Neural crest cell (in vitro differentiated cells): ENCODE data around the gene CDKN2A. TPM values are rescaled to one million over a fixed set of nuclear protein-coding genes. Genes with fewer than 3 reads are reported as not detected.

ENCODE experiments used
- DNase-seq: peaks from one replicate; pipeline ENCODE4 v3.0.0; 2021; ENCODE audit warnings: low read depth, mixed read lengths, low spot score
- H3K27ac Mint-ChIP-seq: one replicate; pipeline ENCODE4 v1.8.0; 2021; ENCODE audit warnings: mild to moderate bottlenecking, mixed read lengths; ENCODE audit not compliant: unreplicated experiment
- H3K27me3 Mint-ChIP-seq: 2 replicates; pipeline ENCODE4 v1.8.0; 2021; ENCODE audit warnings: low read depth, mild to moderate bottlenecking, mixed read lengths
- H3K36me3 Mint-ChIP-seq: 2 replicates; pipeline ENCODE4 v1.8.0; 2021; ENCODE audit warnings: low read depth, mild to moderate bottlenecking, mixed read lengths
- H3K4me1 Mint-ChIP-seq: 2 replicates; pipeline ENCODE4 v1.8.0; 2021; ENCODE audit warnings: mixed read lengths
- H3K4me3 Mint-ChIP-seq: one replicate; pipeline ENCODE4 v1.8.0; 2021; ENCODE audit warnings: mild to moderate bottlenecking, mixed read lengths
- H3K9me3 Mint-ChIP-seq: 2 replicates; pipeline ENCODE4 v1.8.0; 2021; ENCODE audit warnings: mixed read lengths
- total RNA-seq: library from RNA; stranded (reverse); gene quantifications from 2 replicates; pipeline ENCODE4 v1.2.1, GENCODE V29; 2021
- TF ChIP-seq, protein P1 (sequence below): fragments of 200-600 bp; sonication (generic); conservative IDR thresholded peaks from 2 replicates; pipeline ENCODE4 v1.5.0; 2021; ENCODE audit warnings: antibody characterized with exemption, mild to moderate bottlenecking

CDKN2A gene
- total RNA-seq, 1 donor from 2014 or later: 0.68 TPM

DNA sequence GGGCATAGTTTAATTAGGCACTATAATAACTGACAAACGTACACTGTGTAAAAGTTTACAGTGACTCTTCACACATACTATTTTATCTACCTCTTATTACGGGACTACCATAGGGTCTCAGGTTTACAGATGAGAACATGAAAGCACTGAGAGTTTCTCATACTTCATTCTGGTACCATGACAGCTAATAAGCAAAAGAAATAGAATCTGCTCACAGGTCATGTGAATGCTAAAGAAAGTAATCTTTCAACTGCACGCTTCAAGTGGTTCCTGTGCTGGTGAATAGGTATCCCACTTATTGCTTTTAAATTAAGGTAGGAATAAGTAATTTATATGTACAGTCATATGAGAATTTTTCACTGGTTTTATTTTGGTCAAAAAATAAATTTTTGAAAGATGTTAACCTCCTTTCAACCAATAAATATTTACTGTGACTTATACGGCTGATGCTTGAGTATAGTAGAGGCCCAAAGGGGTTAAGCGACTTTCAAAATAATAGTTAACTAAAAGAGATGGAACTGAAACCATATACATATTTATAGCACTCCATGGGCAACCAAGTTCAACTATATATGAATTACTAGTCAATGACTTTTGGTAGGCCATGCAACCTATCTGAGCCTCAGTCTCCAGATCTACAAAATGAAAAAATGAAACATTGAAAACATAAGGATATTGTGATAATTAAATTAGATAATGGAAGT is 8.1 kb downstream of the CDKN2A start:
- Mint-ChIP-seq H3K36me3 (peaks cover 3% of the 10 kb centered on the region), H3K27ac (no peak overlapping the region), H3K4me1 (peaks cover 4% of the 10 kb centered on the region), H3K9me3 (no peaks in the 10 kb centered on the region), H3K4me3 (no peak overlapping the region), H3K27me3 (peaks cover 99% of the 10 kb centered on the region)
- no peak for DNase-seq
- TF ChIP-seq, protein P1, sequence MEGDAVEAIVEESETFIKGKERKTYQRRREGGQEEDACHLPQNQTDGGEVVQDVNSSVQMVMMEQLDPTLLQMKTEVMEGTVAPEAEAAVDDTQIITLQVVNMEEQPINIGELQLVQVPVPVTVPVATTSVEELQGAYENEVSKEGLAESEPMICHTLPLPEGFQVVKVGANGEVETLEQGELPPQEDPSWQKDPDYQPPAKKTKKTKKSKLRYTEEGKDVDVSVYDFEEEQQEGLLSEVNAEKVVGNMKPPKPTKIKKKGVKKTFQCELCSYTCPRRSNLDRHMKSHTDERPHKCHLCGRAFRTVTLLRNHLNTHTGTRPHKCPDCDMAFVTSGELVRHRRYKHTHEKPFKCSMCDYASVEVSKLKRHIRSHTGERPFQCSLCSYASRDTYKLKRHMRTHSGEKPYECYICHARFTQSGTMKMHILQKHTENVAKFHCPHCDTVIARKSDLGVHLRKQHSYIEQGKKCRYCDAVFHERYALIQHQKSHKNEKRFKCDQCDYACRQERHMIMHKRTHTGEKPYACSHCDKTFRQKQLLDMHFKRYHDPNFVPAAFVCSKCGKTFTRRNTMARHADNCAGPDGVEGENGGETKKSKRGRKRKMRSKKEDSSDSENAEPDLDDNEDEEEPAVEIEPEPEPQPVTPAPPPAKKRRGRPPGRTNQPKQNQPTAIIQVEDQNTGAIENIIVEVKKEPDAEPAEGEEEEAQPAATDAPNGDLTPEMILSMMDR: no peak

DNA sequence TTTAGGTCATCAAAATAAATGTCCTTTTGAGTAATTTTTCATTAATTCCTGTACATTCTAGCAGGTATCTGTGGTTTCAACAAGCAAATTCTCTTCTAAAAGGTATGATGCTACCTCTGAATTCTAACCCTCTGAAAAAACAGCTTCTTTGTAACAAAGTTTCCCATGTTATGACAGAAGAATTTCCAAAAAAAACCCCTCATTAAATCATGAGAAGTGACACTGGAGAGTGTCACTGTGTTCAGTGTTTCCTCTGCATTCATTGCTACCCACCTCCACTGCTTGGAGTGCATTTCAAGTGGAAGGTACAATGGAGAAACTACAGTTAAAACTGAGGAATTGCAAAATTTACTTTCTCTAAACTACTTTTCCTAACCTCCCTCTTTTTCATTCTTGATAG is 10.1 kb downstream of the CDKN2A start:
- TF ChIP-seq, protein P1: no peak
- H3K27ac Mint-ChIP-seq: no peak overlapping the region
- H3K27me3 Mint-ChIP-seq: peaks cover 97% of the 10 kb centered on the region

DNA sequence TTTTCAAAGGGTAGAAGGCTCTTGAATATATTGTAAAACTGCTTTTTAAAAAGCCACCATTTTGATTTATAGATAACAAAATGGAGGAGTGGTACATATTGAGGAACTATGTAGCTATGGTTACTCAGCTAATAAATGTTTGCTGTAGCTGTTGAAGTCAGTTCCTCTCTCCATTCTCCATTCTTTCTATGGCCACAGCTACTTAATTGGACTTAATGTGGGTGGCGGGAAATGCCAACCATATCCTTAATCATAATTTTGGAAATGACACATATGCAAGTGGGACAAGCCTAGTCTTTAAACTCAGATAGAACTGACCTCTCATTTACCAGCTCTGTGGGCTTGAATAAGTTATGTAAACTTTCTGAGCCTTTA is 10.6 kb downstream of the CDKN2A start:
- Mint-ChIP-seq H3K9me3 (no peaks in the 10 kb centered on the region), H3K27ac (no peak overlapping the region), H3K4me1 (peaks cover 4% of the 10 kb centered on the region), H3K4me3 (no peak overlapping the region), H3K36me3 (no peaks in the 10 kb centered on the region), H3K27me3 (peaks cover 97% of the 10 kb centered on the region)
- TF ChIP-seq, protein P1: no peak
- DNase-seq: no peak

More for the DNA sequence above, 10.1 kb downstream of the CDKN2A start:
- Mint-ChIP-seq H3K4me3 (no peak overlapping the region), H3K9me3 (no peaks in the 10 kb centered on the region), H3K36me3 (no peaks in the 10 kb centered on the region), H3K4me1 (peaks cover 4% of the 10 kb centered on the region)
- no peak for DNase-seq

DNA sequence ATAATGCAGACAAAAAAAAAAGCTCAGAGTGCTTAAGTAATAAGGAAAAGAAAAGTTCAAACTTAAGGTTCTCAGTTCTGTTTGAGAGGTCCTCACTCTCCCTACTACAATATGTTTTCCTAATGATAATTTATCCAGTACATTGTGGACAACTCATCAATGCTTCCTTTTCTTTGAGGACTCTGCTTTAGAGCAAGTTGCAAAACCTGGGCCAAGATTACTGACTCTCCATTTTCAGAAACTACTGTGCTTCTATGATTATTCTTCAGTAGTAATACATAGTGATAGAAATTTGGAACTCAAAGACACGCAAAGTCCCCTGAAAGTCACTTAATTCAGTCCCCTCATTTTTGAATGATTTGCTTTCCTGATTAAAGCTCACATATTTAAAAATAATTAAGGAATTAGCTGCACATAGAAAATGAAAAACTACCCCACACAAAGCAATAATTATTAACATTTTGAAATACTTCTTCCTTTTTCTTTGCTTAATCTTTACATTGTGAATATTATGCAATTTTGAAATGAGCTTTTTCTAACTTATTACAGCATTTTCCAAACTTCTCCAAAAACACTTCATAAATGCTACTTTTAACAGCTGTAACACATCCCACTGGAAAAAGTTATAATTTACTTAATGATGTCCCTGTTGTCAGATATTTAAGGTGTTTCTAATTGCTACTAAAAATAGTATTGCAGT is 11.2 kb downstream of the CDKN2A start:
- TF ChIP-seq, protein P1: no peak
- peaks cover 97% of the 10 kb centered on the region for H3K27me3 Mint-ChIP-seq
- peaks cover 4% of the 10 kb centered on the region for H3K4me1 Mint-ChIP-seq
- H3K4me3 Mint-ChIP-seq: no peak overlapping the region
- H3K9me3 Mint-ChIP-seq: no peaks in the 10 kb centered on the region
- no peaks in the 10 kb centered on the region for H3K36me3 Mint-ChIP-seq
- no peak overlapping the region for H3K27ac Mint-ChIP-seq
- no peak for DNase-seq

DNA sequence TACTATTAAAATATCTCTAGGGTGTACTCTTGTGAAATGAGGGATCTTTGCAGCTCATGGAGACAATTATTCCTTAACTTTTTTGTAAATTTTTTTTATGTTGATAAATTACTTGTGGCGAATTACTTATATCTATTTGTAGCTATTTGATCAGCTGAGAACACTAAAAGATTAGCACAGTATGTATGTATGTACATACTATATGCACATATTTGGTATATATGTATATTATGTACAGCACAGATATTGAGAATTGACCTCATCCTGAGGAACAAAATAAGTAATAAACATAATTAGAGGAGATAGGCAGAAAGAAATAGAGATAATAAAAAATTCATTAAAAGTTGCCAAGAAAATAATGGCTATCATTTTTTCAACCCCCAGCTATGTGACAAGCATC is 11.8 kb downstream of the CDKN2A start:
- Mint-ChIP-seq H3K27ac (no peak overlapping the region), H3K4me3 (no peak overlapping the region), H3K9me3 (no peaks in the 10 kb centered on the region), H3K4me1 (peaks cover 4% of the 10 kb centered on the region), H3K27me3 (peaks cover 97% of the 10 kb centered on the region), H3K36me3 (no peaks in the 10 kb centered on the region)
- TF ChIP-seq, protein P1: no peak
- no peak for DNase-seq
